Measurements from ENCODE around the gene TECR. TPM values are rescaled to one million over a fixed set of nuclear protein-coding genes. Genes with fewer than 3 reads are reported as not detected.

The TECR gene
- total RNA-seq, 1 experiment from 2014 or later, result 164 TPM

GRCh38 chr19:14614099-14614412, 84.7 kb downstream of the TECR start:
- H3K9me3 ChIP-seq (ENCODE audit: control insufficient read depth, low read depth, low read length), result no peaks in the 10 kb centered on the region
- WGBS (ENCODE audit: extremely low coverage, insufficient read length, low lambda C conversion rate), result no CpG with 5 or more reads among the region's 4 CpGs

More at GRCh38 chr19:14614099-14614412, 84.7 kb downstream of the TECR start:
- Histone ChIP-seq H3K23ac (ENCODE audit: insufficient read length, low read depth, low read length) (no peak overlapping the region), H3K79me2 (ENCODE audit: insufficient read depth, low read length) (no peaks in the 10 kb centered on the region), H3K4ac (ENCODE audit: low read depth, low read length) (no peak overlapping the region), H4K91ac (ENCODE audit: insufficient read length, low read depth, low read length) (no peak overlapping the region), H3K23me2 (ENCODE audit: insufficient read length, low read depth, low read length, poor library complexity, severe bottlenecking) (no peaks in the 10 kb centered on the region), H3K14ac (ENCODE audit: insufficient read depth, low read length) (no peak overlapping the region), H3K18ac (ENCODE audit: insufficient read length, low read depth, low read length) (no peak overlapping the region), H3K9ac (ENCODE audit: extremely low read depth, insufficient read length, low read length) (no peak overlapping the region), H3K4me2 (ENCODE audit: insufficient read depth, insufficient read length, low read length) (no peak overlapping the region), H4K8ac (replicated peaks; ENCODE audit: insufficient read length, low read depth, low read length) (no peak overlapping the region), H2AFZ (ENCODE audit: low read length) (no peak overlapping the region), H3K4me1 (ENCODE audit: insufficient read depth, low read length) (no peaks in the 10 kb centered on the region), H2AK5ac (ENCODE audit: insufficient read length, low read length) (no peak overlapping the region), H2BK15ac (ENCODE audit: low read depth, low read length) (no peak overlapping the region), H2BK20ac (ENCODE audit: low read depth, low read length, poor library complexity, severe bottlenecking) (no peak overlapping the region), H3K79me1 (ENCODE audit: insufficient read depth, low read depth, low read length, poor library complexity, severe bottlenecking) (no peaks in the 10 kb centered on the region), H3T11ph (ENCODE audit: low read length) (no peak overlapping the region), H2BK5ac (ENCODE audit: insufficient read length, low read length) (no peak overlapping the region), H2BK12ac (ENCODE audit: insufficient read length, low read depth, low read length) (no peak overlapping the region), H3K56ac (ENCODE audit: insufficient read length, low read depth, low read length) (no peak overlapping the region), H4K20me1 (ENCODE audit: control insufficient read depth, insufficient read depth, insufficient read length) (no peaks in the 10 kb centered on the region), H2BK120ac (ENCODE audit: low read depth, low read length, poor library complexity, severe bottlenecking) (no peak overlapping the region), H3K27ac (ENCODE audit: insufficient read length, low read depth, low read length) (no peak overlapping the region), H3K27me3 (ENCODE audit: insufficient read depth, low read length) (no peaks in the 10 kb centered on the region), H4K5ac (ENCODE audit: insufficient read length, low read depth, low read length) (no peak overlapping the region)
- Mint-ChIP-seq H3K4me3 (no peak overlapping the region), H3K36me3 (ENCODE audit: insufficient read depth in 1 of 3, low read depth in 3 of 3) (peaks cover 2 to 26% (median 12%) of the 10 kb centered on the region in 3 experiments; a peak in 6 of 7 replicates), H3K4me1 (no peaks in the 10 kb centered on the region), H3K27me3 (ENCODE audit: low read depth) (peaks cover 1% of the 10 kb centered on the region), H3K9me3 (peaks cover 37 to 95% of the 10 kb centered on the region in 2 experiments), H3K27ac (no peak overlapping the region)
- no peak for DNase-seq
- TF ChIP-seq, protein P1, sequence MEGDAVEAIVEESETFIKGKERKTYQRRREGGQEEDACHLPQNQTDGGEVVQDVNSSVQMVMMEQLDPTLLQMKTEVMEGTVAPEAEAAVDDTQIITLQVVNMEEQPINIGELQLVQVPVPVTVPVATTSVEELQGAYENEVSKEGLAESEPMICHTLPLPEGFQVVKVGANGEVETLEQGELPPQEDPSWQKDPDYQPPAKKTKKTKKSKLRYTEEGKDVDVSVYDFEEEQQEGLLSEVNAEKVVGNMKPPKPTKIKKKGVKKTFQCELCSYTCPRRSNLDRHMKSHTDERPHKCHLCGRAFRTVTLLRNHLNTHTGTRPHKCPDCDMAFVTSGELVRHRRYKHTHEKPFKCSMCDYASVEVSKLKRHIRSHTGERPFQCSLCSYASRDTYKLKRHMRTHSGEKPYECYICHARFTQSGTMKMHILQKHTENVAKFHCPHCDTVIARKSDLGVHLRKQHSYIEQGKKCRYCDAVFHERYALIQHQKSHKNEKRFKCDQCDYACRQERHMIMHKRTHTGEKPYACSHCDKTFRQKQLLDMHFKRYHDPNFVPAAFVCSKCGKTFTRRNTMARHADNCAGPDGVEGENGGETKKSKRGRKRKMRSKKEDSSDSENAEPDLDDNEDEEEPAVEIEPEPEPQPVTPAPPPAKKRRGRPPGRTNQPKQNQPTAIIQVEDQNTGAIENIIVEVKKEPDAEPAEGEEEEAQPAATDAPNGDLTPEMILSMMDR (conservative IDR thresholded peaks at IDR 0.05), result no peak

Small RNAs within 50 kb of the gene (microRNA-seq; reads per million reads assigned to microRNA genes)
- gene MIR639 (ENCODE audit: borderline microRNAs expressed), result not detected

Other genes starting within 250 kb of the TECR start
- gene ADGRE5, start 148.2 kb upstream of the TECR start, total RNA-seq (2021), result 0.96 and 0.97 TPM in 2 replicates
- 137 and 145 TPM in 2 replicates for gene DDX39A, start 110.3 kb upstream of the TECR start, total RNA-seq (2021)
- 149 and 159 TPM in 2 replicates for gene PKN1, start 96.3 kb upstream of the TECR start, total RNA-seq (2021)
- gene PTGER1, start 54.2 kb upstream of the TECR start, total RNA-seq (2021), result 0.63 and 0.66 TPM in 2 replicates
- gene GIPC1, start 33.5 kb upstream of the TECR start, total RNA-seq (2021), result 70.6 and 75.0 TPM in 2 replicates
- gene DNAJB1, start 11.2 kb upstream of the TECR start, total RNA-seq (2021), result 77.7 and 87.0 TPM in 2 replicates
- 155 and 161 TPM in 2 replicates for gene NDUFB7, start 42.5 kb downstream of the TECR start, total RNA-seq (2021)
- not detected in 2 replicates for gene CLEC17A, start 53.5 kb downstream of the TECR start, total RNA-seq (2021)
- gene ADGRE3, start 145.2 kb downstream of the TECR start, total RNA-seq (2021), result not detected in 2 replicates
- 6.0 and 7.9 TPM in 2 replicates for gene ZNF333, start 160.5 kb downstream of the TECR start, total RNA-seq (2021)
- gene ADGRE2, start 249.0 kb downstream of the TECR start, total RNA-seq (2021), result 1.2 and 1.4 TPM in 2 replicates

Data from H9 (cell line).